ENCODE data around the gene CIBAR2. TPM values are rescaled to one million over a fixed set of nuclear protein-coding genes. Genes with fewer than 3 reads are reported as not detected.

Gene CIBAR2
- total and polyA plus RNA-seq, 7 donors = not detected

GRCh38 chr16:85093705-85094104 is 18.6 kb downstream of the CIBAR2 start:
- no peak for DNase-seq
- intact Hi-C loops (cut with DNase I) = no loop called here
- no peaks in the 10 kb centered on the region for H3K9me3 ChIP-seq
- TF ChIP-seq EP300 (IDR thresholded peaks at IDR 0.05) = no peak
- no peak for TF ChIP-seq POLR2AphosphoS5 (IDR thresholded peaks at IDR 0.05)
- TF ChIP-seq POLR2A (IDR thresholded peaks at IDR 0.05) = no peak
- TF ChIP-seq, protein P1, sequence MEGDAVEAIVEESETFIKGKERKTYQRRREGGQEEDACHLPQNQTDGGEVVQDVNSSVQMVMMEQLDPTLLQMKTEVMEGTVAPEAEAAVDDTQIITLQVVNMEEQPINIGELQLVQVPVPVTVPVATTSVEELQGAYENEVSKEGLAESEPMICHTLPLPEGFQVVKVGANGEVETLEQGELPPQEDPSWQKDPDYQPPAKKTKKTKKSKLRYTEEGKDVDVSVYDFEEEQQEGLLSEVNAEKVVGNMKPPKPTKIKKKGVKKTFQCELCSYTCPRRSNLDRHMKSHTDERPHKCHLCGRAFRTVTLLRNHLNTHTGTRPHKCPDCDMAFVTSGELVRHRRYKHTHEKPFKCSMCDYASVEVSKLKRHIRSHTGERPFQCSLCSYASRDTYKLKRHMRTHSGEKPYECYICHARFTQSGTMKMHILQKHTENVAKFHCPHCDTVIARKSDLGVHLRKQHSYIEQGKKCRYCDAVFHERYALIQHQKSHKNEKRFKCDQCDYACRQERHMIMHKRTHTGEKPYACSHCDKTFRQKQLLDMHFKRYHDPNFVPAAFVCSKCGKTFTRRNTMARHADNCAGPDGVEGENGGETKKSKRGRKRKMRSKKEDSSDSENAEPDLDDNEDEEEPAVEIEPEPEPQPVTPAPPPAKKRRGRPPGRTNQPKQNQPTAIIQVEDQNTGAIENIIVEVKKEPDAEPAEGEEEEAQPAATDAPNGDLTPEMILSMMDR (IDR thresholded peaks at IDR 0.05) = no peak
- peaks cover 0 to 7% (median under 1%) of the 10 kb centered on the region in 4 donors for H3K36me3 ChIP-seq
- H3K27ac ChIP-seq = no peak overlapping the region
- H3K4me3 ChIP-seq = no peak overlapping the region
- peaks cover 0 to 7% (median 0%) of the 10 kb centered on the region in 3 donors for H3K27me3 ChIP-seq
- peaks cover 0 to 23% (median 19%) of the 10 kb centered on the region in 4 donors for H3K4me1 ChIP-seq
- 54 to 81% methylated on average over 13 of the region's 13 CpGs for WGBS, 2 donors

GRCh38 chr16:85092851-85093250 is 19.4 kb downstream of the CIBAR2 start:
- H3K4me1 ChIP-seq = peaks cover 0 to 25% (median 19%) of the 10 kb centered on the region in 4 donors
- H3K9me3 ChIP-seq = no peaks in the 10 kb centered on the region
- peaks cover 0 to 7% (median 0%) of the 10 kb centered on the region in 3 donors for H3K27me3 ChIP-seq
- no peak for DNase-seq
- TF ChIP-seq, protein P1 (IDR thresholded peaks at IDR 0.05) = no peak
- TF ChIP-seq POLR2AphosphoS5 (IDR thresholded peaks at IDR 0.05) = no peak
- no peak for TF ChIP-seq POLR2A (IDR thresholded peaks at IDR 0.05)
- no peak for TF ChIP-seq EP300 (IDR thresholded peaks at IDR 0.05)
- WGBS, 2 donors = 91 to 93% methylated on average over 18 of the region's 18 CpGs
- intact Hi-C loops (cut with DNase I) = no loop called here
- no peak overlapping the region for H3K27ac ChIP-seq
- peaks cover 0 to 15% (median 5%) of the 10 kb centered on the region in 4 donors for H3K36me3 ChIP-seq
- H3K4me3 ChIP-seq = no peak overlapping the region

DNA sequence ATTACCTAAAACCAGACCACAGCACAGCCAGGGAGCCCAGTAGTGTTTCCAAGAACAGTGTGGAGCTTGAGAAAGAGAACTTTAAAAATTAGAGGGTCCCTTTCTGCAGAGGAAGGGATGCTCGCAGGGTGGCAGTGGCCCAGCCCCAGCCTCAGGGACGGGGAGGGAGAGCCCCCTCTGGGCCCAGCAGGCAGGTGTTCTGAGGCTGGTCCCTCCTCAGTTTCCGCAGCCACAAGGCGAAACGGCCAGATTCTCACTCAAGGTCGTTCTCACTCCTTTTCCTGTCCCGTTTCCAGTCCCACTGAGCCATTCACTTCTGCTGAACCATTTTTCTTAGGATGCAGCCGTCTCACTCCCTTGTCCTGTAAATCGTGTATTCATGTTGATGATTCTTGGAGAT is 20.0 kb downstream of the CIBAR2 start:
- Histone ChIP-seq H3K4me1 (peaks cover 0 to 25% (median 19%) of the 10 kb centered on the region in 4 donors), H3K36me3 (peaks cover 0 to 20% (median 6%) of the 10 kb centered on the region in 4 donors), H3K9me3 (no peaks in the 10 kb centered on the region), H3K4me3 (no peak overlapping the region), H3K27me3 (peaks cover 0 to 7% (median 0%) of the 10 kb centered on the region in 3 donors), H3K27ac (peak overlapping the region in 1 of 4 donors; percentile 28)
- TF ChIP-seq, protein P1 (IDR thresholded peaks at IDR 0.05) = no peak
- intact Hi-C loops (cut with DNase I) = no loop called here
- no peak for DNase-seq
- WGBS, 2 donors = 80 to 83% methylated on average over 9 of the region's 9 CpGs

DNA sequence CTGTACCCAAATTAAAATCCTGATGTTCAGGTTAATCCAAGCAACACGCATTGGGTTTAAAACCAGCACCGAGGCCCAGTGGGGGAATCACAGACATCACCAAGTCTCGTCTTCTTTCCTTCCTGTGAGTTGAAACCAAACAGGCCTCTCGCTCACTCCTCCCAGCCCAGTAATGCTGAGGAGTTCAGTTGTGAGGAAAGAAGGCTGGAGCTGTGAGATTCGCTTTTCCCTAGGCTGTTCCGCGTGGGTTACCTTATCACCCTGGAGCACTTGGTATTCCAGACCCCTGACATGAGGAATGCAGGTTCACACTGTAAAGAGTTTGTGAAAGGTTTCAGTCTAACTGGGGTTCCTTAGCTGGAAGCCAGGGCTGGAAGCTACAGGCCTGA is 20.8 kb downstream of the CIBAR2 start:
- 85 to 93% methylated on average over 7 of the region's 7 CpGs for WGBS, 2 donors
- intact Hi-C loops (cut with DNase I) = no loop called here

More for the DNA sequence above, 20.8 kb downstream of the CIBAR2 start:
- Histone ChIP-seq H3K4me3 (no peak overlapping the region), H3K27ac (peak overlapping the region in 1 of 4 donors; percentile 28), H3K36me3 (peaks cover 0 to 23% (median 6%) of the 10 kb centered on the region in 4 donors), H3K27me3 (peaks cover 0 to 5% (median 0%) of the 10 kb centered on the region in 3 donors), H3K4me1 (peaks cover 0 to 28% (median 21%) of the 10 kb centered on the region in 4 donors), H3K9me3 (no peaks in the 10 kb centered on the region)
- DNase-seq = no peak
- TF ChIP-seq POLR2AphosphoS5 (IDR thresholded peaks at IDR 0.05) (no peak), POLR2A (IDR thresholded peaks at IDR 0.05) (no peak), EP300 (IDR thresholded peaks at IDR 0.05) (no peak)
- TF ChIP-seq, protein P1 (IDR thresholded peaks at IDR 0.05) = no peak

Measured in sigmoid colon (tissue), 7 donors.